ENCODE results near the gene RUNX3. TPM values are rescaled to one million over a fixed set of nuclear protein-coding genes. Genes with fewer than 3 reads are reported as not detected.

RUNX3 gene
- total and polyA plus RNA-seq, 2 of the 8 experiments (the other 6 are each of a cell fraction or from before 2014, with no cell fraction given), result 0.62 to 0.82 TPM

DNA sequence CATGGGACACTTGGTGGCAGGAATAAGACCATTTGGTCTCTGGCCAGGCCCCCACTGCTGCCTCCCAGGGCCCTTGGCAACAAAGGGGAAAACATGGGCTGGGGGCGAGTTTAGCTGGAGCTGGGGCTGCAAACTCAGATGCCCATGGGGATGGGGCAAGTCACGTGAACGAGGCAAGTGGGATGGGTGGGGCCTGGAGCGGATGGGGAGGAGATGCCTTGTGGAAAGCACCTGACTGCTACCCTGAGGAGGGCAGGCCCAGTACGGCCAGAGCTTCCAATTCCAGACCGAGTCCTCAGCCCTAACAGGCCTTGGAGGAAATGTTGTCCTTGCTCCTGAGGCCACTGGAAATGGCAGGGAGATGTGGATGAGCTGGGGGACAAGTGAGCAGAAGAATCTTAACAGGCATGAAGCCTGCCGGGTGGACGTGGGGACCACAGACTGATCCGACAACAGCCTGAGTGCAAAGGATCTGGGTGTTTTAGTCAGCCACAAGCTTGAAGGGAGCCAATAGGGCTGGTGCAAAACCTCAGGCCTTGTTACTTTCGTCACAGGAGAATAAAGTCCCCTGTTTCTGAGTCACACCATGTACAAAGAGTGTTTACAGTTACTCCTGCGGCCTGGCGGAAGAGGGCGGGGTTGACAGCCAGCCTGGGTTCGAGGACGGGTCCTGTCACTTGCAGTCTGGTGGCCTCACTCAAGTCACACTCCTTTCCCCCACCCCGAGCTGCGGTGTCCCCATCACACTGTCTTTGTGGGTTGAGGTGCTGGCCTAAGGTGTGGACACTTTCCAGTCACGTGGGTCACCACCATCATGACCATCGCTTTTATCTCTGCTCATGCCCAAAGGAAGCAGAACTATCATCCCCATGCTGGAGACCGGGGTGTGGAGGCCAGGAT, 19.1 kb downstream of the RUNX3 start (continued):
- TF ChIP-seq, protein P1, sequence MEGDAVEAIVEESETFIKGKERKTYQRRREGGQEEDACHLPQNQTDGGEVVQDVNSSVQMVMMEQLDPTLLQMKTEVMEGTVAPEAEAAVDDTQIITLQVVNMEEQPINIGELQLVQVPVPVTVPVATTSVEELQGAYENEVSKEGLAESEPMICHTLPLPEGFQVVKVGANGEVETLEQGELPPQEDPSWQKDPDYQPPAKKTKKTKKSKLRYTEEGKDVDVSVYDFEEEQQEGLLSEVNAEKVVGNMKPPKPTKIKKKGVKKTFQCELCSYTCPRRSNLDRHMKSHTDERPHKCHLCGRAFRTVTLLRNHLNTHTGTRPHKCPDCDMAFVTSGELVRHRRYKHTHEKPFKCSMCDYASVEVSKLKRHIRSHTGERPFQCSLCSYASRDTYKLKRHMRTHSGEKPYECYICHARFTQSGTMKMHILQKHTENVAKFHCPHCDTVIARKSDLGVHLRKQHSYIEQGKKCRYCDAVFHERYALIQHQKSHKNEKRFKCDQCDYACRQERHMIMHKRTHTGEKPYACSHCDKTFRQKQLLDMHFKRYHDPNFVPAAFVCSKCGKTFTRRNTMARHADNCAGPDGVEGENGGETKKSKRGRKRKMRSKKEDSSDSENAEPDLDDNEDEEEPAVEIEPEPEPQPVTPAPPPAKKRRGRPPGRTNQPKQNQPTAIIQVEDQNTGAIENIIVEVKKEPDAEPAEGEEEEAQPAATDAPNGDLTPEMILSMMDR (IDR thresholded peaks at IDR 0.05; ENCODE audit: control extremely low read depth in 1 of 3, insufficient read depth in 1 of 3, low read depth in 1 of 3, low read length in 3 of 3), result no peak
- TF ChIP-seq RFX5 (IDR thresholded peaks at IDR 0.05; ENCODE audit: borderline replicate concordance, low read depth, low read length), result no peak

Measured in H1 (cell line).